Spleen (tissue), 7 donors: Measurements from ENCODE around the gene TRAM2.

Source experiments
- POLR2AphosphoS5 ChIP-seq, 3 donors: sonication (generic); formaldehyde crosslinking; IDR thresholded peaks; one replicate each; pipeline ENCODE4 v1.5.1; 2017; ENCODE audit warnings: antibody characterized with exemption in 3 of 3
- TF ChIP-seq, protein P1 (sequence below), 11 experiments: fragments of 200-600 bp in 7 of 11; fragments of 450-650 bp in 4 of 11; sonication (generic) in 4 of 11; IDR thresholded peaks in 8 of 11; conservative IDR thresholded peaks in 3 of 11; 1 replicate in 7 of 11; 2 replicates in 4 of 11; pipeline versions ENCODE4 v1.4.0 to v1.8.0; 2016 to 2021; ENCODE audit warnings: antibody characterized with exemption in 11 of 11, inconsistent platforms in 4 of 11, mild to moderate bottlenecking in 1 of 11
- donor health status: DM: no; HTN: no; CAD: no; lungs with moderate emphysema.
- donor health status: DM: no; HTN: no; CAD: no.
- donor health status: DM: no; HTN: no; CAD: no.

- TF ChIP-seq, protein P1, sequence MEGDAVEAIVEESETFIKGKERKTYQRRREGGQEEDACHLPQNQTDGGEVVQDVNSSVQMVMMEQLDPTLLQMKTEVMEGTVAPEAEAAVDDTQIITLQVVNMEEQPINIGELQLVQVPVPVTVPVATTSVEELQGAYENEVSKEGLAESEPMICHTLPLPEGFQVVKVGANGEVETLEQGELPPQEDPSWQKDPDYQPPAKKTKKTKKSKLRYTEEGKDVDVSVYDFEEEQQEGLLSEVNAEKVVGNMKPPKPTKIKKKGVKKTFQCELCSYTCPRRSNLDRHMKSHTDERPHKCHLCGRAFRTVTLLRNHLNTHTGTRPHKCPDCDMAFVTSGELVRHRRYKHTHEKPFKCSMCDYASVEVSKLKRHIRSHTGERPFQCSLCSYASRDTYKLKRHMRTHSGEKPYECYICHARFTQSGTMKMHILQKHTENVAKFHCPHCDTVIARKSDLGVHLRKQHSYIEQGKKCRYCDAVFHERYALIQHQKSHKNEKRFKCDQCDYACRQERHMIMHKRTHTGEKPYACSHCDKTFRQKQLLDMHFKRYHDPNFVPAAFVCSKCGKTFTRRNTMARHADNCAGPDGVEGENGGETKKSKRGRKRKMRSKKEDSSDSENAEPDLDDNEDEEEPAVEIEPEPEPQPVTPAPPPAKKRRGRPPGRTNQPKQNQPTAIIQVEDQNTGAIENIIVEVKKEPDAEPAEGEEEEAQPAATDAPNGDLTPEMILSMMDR (IDR thresholded peaks at IDR 0.05 in 8 of 11, conservative IDR thresholded peaks at IDR 0.05 in 3 of 11): no peak
- TF ChIP-seq POLR2AphosphoS5 (IDR thresholded peaks at IDR 0.05): no peak
Measured at GRCh38 chr6:52482903-52483670, 93.8 kb downstream of the TRAM2 start.
